ENCODE results near the gene NIPAL4.

NIPAL4 gene

GRCh38 chr5:157506066-157506590 is 46.1 kb downstream of the NIPAL4 start:
- no peak for TF ChIP-seq CTCF (IDR thresholded peaks at IDR 0.05; ENCODE audit: insufficient read depth, low read length, missing control alignments)
- no peak for DNase-seq (ENCODE audit: low read depth, low spot score)
- ChIA-PET POLR2A (interaction anchor here (0.5 to 2.0 kb wide), 2 partner anchors 10 to 67 kb away, joined by 3 to 4 read pairs; no protein-coding TSS in a partner anchor), CTCF (interaction anchor here (1.0 to 2.2 kb wide), 4 partner anchors 25 to 237 kb away, joined by 3 to 7 read pairs (median 6); no protein-coding TSS in a partner anchor)
- H3K4me3 ChIP-seq (ENCODE audit: low read depth, low read length), result no peak overlapping the region

- TF ChIP-seq CTCF (IDR thresholded peaks at IDR 0.05; ENCODE audit: insufficient read depth, low read length, missing control alignments), result no peak
- no peak for DNase-seq (ENCODE audit: low read depth, low spot score)
- POLR2A ChIA-PET, result interaction anchor here (2.0 kb wide), 1 partner anchor 9 kb away, joined by 4 read pairs; no protein-coding TSS in a partner anchor
- H3K4me3 ChIP-seq (ENCODE audit: low read depth, low read length), result no peak overlapping the region
- CTCF ChIA-PET, result interaction anchor here (1.0 to 1.8 kb wide), 4 partner anchors 27 to 236 kb away, joined by 3 to 7 read pairs (median 7); partner anchors contain the start of gene LSM11
Measured at GRCh38 chr5:157506981-157507780, 47.2 kb downstream of the NIPAL4 start.

GRCh38 chr5:157509093-157509492 is 49.1 kb downstream of the NIPAL4 start:
- CTCF ChIA-PET, result interaction anchor here (0.9 to 2.2 kb wide), 6 partner anchors 32 to 235 kb away, joined by 3 to 7 read pairs (median 3); no protein-coding TSS in a partner anchor
- DNase-seq (ENCODE audit: low read depth, low spot score), result no peak
- TF ChIP-seq CTCF (IDR thresholded peaks at IDR 0.05; ENCODE audit: insufficient read depth, low read length, missing control alignments), result no peak
- H3K4me3 ChIP-seq (ENCODE audit: low read depth, low read length), result no peak overlapping the region
- POLR2A ChIA-PET, result no interaction called here

GRCh38 chr5:157509587-157509986 is 49.6 kb downstream of the NIPAL4 start:
- no peak overlapping the region for H3K4me3 ChIP-seq (ENCODE audit: low read depth, low read length)
- TF ChIP-seq CTCF (IDR thresholded peaks at IDR 0.05; ENCODE audit: insufficient read depth, low read length, missing control alignments), result no peak
- CTCF ChIA-PET, result interaction anchor here (0.8 to 2.2 kb wide), 6 partner anchors 31 to 235 kb away, joined by 3 to 7 read pairs (median 3); no protein-coding TSS in a partner anchor
- no peak for DNase-seq (ENCODE audit: low read depth, low spot score)
- POLR2A ChIA-PET, result no interaction called here

GRCh38 chr5:157510682-157511081 is 50.7 kb downstream of the NIPAL4 start:
- POLR2A ChIA-PET, result no interaction called here
- CTCF ChIA-PET, result interaction anchor here (1.6 to 2.2 kb wide), 3 partner anchors 182 to 221 kb away, joined by 4 to 11 read pairs (median 6); no protein-coding TSS in a partner anchor
- no peak overlapping the region for H3K4me3 ChIP-seq (ENCODE audit: low read depth, low read length)

More at GRCh38 chr5:157510682-157511081, 50.7 kb downstream of the NIPAL4 start:
- no peak for TF ChIP-seq CTCF (IDR thresholded peaks at IDR 0.05; ENCODE audit: insufficient read depth, low read length, missing control alignments)
- DNase-seq (ENCODE audit: low read depth, low spot score), result no peak

Measured in AG04449 (cell line).